Fibroblast of skin of right quadriceps (primary cell): ENCODE data around the gene PTGES2.
"Not testable (repeated sequence)": the region's sequence is repeated elsewhere in the genome, so short reads cannot be mapped to it uniquely, and the experiment has no call there.

Source experiments
- DNase-seq: peaks from one replicate; pipeline ENCODE4 v3.0.0-alpha.2; 2013

PTGES2 gene

GRCh38 chr9:128118971-128119665 lies 8.4 kb downstream of the PTGES2 start:
- DNase-seq, result no peak

GRCh38 chr9:128118472-128118857 lies 9.1 kb downstream of the PTGES2 start:
- no peak for DNase-seq

DNA sequence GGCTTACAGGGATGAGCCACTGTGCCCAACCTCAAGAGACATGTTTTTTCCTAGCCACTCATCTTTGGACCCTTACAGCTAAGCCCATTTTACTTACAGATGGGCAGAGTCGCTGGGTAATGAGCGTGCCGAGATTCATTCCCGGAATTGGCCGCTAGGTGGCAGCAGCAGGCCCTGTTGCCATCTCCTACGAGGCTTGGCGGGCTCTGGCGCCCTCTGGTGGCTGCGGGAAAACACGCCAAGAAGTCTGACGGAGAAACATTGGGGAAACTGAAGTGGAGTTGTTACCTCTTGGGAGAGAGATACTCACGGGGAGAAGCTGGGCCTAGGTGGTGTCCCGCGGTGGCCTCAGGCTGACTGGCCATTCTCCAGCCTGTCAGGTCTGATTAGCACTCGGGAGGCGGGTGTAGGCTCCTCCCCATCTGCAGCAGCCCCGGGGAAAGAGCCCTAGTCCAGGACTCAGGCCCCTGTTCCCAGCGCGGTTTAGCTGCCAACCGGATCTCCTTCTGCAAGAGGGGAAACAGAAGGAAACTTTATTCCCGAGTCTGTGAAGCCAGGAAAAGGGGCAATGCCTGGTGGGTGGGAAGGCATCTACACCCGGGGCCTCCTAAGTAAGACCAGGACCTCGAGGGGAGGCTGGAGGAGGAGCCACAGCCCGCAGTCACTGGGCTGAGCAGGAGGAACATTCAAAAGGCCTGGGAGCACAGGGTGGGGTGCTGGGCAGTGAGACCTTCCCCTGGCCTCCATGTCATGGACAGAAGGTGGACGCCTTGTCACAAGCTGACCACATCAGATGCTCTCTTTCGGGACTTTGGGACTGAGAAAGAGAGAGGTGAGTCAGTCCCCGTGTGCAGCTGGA lies 9.7 kb downstream of the PTGES2 start:
- DNase-seq, result peak; percentile 79

GRCh38 chr9:128116104-128117083 lies 11.1 kb downstream of the PTGES2 start:
- no peak for DNase-seq

DNA sequence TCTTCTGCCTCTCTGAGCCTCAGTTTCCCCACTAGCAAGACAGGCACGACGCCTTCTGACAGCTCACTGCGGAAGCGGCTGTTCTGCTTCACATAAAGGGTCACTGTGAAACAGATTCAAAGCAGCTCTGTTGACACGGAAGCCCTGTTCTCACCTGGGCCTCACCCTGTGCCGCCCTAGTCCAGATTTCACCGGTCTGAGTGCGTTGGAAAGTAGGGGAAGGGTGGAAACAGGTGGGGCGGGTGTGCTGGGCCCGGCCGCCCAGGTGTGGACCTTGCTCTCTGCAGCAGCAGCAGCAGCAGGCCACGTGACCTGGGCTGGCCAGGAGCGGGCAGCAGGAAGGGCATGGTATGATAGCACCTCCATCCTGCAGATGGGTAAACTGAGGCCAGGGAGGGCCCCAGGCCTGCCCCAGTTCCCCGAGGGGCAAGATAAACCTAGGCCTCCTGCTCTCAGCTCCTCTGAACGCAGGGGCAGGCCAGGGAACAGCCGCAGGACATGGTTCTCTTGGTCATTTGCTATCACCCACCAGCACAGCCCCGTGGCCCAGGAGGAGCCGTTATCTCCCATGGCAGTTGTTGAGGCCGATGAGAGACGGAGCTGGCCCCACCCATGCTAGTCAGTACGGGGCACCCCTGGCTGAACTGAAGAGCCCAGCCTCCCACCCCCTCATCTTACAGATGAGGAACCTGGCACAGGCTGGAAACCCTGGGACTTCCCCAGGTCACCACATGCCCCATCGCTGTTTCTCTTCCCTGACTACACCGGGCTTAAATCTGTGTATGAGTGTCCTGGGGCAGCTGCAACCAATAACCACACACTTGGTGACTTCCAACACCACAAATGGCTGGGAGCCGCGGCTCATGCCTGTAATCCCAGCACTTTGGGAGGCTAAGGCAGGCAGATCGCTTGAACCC lies 12.1 kb downstream of the PTGES2 start:
- DNase-seq, result no peak

DNA sequence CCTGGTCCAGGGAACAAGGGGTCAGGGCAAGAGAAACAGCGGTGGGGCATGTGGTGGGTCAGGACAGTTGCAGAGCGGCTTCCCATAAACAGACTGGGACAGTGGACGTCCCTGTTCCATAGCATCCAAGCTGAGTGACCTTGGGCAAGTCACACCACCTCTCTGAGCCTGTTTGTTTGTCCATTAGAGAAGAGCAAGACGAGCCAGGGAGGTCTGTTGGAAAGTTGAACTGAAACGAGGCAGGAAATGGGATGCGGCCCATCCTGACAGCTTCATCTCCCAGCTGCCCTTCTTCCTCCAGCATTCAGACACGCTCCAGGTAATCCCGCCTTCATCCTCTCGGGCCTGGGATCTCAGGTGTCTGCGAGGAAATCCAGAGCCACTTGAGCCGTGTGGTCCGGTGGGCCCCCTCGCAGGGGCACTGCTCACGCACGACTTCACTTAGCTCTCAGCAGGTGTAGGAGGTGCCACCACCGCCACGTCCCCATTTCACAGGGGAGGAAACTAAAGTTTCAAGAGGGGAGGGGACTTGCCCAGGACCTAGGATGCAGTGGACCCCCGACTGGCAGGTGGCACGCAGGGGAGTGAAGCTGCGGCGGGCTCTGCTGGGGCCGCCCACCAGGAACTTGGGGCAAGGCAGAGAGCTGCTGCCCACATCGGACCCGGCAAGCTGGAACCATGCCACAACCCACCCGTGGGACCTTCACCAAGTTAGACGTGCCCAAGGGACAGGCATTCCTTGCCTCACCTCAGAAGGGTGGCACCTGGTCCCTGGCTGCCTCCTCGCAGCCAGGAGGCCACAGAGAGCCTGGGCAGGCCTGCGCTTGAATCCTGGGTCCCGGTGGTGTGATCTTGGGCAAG lies 13.0 kb downstream of the PTGES2 start:
- no peak for DNase-seq

DNA sequence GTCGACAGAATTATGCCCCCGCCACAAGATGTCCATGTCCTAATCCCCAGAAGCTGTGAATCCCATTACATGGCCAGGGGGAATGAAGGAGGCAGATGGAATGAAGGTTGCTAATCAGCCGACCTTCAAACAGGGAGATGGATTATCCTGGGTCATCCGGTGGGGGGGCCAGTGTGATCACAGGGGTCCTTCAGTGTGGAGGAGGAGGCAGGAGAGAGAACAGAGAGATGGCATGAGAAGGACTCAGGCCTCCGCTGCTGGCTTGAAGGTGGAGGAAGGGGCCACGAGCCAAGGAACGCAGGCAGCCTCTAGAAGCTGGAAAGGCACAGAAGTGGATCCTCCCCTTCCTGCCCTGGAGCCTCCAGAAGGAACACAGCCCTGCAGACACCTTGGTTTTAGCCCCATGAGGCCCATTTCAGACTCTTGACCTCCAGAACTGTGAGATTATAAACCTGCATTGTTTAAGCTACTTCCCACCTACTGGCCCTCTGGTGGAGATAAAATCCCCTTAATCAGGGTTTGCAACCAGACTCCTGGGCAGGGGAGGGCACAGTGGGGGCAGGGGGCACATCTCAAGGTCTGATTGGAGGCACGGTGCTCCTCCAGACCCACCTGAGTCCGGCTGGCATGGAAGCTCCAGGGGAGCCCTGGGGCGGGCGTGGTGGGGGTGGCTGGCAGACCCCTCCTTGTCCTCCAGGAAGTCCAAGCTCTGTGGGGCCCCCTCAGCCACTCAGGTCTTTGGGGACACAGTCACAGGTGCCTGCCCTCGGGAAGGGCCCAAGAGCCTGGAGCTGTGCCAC lies 13.8 kb downstream of the PTGES2 start:
- DNase-seq, result no peak

DNA sequence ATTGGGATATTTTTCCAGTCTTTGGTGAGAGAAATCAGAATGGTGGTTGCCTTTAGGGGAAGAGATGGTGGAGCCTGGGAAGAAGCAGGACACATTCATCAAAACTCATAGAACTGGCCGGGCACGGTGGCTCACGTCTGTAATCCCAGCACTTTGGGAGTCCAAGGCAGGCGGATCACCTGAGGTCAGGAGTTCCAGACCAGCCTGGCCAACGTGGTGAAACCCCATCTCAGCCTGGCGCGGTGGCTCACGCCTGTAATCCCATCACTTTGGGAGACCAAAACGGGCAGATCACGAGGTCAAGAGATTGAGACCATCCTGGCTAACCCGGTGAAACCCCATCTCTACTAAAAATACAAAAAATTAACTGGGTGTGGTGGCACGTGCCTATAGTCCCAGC lies 15.8 kb downstream of the PTGES2 start:
- DNase-seq, result not testable (repeated sequence)

DNA sequence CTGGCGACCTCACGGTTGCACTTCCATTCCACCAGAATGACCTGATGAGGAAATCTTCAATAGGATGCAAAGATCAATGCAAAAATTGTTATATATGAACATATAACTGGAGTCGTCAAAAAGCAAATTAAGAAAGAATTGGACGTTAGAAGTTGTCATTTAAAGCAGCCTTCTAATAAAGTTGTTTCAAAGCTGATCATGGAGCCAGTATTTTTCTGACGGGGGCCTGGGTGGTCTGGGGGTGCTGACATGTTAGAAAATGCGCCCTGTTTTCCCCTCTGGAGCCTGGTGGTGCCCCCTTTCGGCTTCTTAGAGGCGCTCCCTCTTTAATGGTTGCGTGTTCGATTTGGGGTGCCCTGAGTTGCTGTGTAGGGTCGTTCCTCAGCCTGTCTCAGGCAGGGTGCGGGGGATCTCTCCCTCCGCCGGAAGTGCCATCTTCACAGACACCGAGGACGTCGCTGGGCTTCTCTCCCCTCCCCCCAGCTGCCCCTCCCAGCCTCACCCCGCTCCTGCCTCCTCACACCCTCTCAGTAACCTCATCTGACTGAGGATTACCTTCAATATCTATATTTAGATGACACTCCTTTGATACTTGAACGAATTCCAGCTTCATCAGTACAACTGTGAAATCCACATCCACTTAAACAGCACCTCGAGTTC lies 18.3 kb downstream of the PTGES2 start:
- DNase-seq, result no peak

GRCh38 chr9:128108269-128109049 lies 19.1 kb downstream of the PTGES2 start:
- DNase-seq, result no peak

GRCh38 chr9:128107468-128108268 lies 19.9 kb downstream of the PTGES2 start:
- no peak for DNase-seq

- no peak for DNase-seq
Measured at GRCh38 chr9:128106940-128107467, 20.5 kb downstream of the PTGES2 start.

DNA sequence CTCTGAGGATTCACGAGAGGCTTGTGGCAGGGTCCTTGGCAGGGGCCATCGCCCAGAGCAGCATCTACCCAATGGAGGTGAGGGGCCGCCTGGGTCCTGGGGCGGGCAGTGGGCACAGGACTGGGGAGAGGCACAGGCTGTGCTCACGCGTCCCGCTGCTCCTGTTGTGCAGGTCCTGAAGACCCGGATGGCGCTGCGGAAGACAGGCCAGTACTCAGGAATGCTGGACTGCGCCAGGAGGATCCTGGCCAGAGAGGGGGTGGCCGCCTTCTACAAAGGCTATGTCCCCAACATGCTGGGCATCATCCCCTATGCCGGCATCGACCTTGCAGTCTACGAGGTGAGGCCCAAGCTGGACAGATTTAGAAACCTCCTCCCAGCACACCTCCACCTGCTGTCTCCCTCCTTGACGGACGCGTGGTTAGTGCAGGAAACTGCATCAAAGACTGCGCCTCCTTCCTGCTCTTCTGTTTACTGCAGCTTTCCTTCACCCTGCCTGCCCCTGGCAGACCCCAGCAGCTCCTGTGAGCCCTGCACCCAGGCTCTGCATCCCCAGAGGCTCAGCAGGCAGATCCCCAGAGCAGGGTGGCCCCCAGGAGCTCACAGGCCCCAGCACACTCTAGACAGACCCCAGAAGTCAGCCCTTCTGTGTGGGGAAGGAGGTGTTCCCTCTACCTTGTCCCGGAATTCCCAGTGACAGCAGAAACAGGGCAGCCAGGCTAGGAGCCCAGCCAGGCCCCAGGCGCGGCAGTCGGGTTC lies 21.2 kb downstream of the PTGES2 start:
- DNase-seq, result no peak

DNA sequence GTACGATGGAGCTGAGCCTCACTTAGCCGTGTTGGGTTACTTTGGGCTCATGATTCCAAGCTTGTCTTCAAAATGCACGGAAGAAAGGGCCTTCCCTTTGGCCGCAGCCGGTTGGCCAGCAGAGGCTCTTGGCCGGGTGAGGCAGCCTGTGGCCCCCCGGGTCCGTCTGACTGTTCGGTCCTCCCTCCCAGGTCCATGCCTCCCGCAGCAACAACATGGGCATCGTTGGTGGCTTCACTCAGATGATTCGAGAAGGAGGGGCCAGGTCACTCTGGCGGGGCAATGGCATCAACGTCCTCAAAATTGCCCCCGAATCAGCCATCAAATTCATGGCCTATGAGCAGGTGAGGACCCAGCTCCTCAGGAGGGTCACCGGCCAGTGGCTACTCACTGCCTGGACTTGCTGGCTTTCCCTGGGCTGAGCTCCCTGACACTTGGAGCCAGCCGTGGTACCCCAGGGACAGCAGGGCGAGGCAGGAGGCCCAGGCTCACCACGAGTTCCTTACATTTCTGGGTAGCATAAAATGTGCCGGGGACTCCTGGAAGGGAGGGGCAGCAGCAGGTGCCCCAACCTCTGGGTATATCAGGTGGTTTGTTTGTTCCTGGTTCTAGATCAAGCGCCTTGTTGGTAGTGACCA lies 21.9 kb downstream of the PTGES2 start:
- no peak for DNase-seq

- no peak for DNase-seq
Measured at GRCh38 chr9:128104171-128104618, 23.3 kb downstream of the PTGES2 start.

DNA sequence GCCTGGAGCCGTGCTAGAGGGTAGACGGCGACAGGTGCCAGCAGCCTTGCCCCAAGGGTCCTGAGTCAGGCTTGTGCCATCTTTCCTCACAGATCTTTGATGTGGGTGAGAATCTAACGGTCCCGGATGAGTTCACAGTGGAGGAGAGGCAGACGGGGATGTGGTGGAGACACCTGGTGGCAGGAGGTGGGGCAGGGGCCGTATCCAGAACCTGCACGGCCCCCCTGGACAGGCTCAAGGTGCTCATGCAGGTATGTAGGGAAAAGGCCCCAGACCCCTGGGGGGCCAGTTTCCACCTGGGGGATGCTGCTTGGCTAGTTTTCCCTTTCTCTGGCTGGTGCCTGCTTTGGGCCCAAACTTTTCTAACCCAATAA lies 24.0 kb downstream of the PTGES2 start:
- no peak for DNase-seq
